Cardiac fibroblast (primary cell): Measurements from ENCODE around the gene TCF19.
"Not testable (repeated sequence)": the region's sequence is repeated elsewhere in the genome, so short reads cannot be mapped to it uniquely, and the experiment has no call there.

ENCODE experiments used
- DNase-seq, 2 donors: peaks; one replicate each; pipeline versions ENCODE4 v3.0.0 to v3.0.0-alpha.2; 2010; ENCODE audit warnings: low read depth in 2 of 2
- H3K4me3 ChIP-seq, 2 donors: replicated peaks in 1 of 2; 1 replicate in 1 of 2; 2 replicates in 1 of 2; pipeline ENCODE4 v1.5.1; 2011; ENCODE audit warnings: low read depth in 2 of 2, low read length in 2 of 2, mild to moderate bottlenecking in 2 of 2, moderate library complexity in 1 of 2
- TF ChIP-seq, protein P1 (sequence below): IDR thresholded peaks from one replicate; pipeline ENCODE4 v1.5.1; 2011; ENCODE audit warnings: low read depth, mild to moderate bottlenecking, low read length, inconsistent platforms

Gene TCF19

DNA sequence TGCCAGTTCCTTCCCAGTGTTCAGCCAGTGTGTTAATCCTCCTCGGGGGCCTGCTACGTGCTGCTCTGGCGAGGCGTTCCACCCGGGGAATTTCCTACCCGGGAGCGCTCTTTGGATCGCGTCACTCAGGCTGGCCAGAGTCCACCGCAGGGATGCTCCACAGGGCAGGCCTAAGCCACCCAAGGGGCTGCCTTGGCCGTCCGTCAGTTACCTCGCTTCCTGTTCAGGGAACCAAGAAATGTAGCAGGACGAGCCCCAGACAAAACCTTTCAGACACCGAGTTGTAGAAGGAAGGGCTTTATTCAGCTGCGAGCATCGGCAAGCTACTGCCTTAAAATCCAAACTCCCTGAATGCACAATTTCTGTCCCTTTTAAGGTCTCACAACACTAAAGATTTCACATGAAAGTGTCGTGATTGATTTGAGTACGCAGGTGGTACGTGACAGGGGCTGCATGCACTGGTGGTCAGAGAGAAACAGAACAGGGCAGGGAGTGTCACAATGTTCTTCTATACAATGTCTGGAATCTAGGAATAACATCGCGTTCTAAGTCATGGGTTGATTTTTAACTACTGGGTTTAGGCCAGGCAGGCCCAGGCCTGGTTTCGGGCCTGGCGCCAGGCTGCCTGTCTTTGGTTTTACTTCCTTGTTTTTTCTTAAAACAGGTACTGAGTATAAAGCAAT lies 27.8 kb downstream of the TCF19 start:
- peak; percentile 24 to 81 for DNase-seq
- H3K4me3 ChIP-seq, result peak overlapping the region in 1 of 2 donors; percentile 44
- TF ChIP-seq, protein P1, sequence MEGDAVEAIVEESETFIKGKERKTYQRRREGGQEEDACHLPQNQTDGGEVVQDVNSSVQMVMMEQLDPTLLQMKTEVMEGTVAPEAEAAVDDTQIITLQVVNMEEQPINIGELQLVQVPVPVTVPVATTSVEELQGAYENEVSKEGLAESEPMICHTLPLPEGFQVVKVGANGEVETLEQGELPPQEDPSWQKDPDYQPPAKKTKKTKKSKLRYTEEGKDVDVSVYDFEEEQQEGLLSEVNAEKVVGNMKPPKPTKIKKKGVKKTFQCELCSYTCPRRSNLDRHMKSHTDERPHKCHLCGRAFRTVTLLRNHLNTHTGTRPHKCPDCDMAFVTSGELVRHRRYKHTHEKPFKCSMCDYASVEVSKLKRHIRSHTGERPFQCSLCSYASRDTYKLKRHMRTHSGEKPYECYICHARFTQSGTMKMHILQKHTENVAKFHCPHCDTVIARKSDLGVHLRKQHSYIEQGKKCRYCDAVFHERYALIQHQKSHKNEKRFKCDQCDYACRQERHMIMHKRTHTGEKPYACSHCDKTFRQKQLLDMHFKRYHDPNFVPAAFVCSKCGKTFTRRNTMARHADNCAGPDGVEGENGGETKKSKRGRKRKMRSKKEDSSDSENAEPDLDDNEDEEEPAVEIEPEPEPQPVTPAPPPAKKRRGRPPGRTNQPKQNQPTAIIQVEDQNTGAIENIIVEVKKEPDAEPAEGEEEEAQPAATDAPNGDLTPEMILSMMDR, result no peak

DNA sequence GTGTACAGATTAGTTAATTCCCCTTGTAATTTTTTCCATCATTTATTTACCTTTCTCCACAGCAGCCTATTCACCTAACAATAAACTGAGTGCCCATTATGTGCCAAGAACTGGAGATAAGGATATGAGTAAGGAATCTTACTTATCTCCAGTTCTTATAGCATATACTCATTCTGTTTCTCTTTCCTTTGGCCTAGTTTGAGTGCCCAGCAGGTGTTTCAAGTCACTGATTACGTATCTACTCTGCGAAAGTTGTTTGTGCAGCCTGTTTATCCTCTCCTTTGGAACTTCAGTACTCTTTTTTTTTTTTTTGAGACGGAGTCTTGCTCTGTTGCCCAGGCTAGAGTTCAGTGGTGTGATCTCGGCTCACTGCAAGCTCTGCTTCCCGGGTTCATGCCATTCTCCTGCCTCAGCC lies 29.4 kb downstream of the TCF19 start:
- TF ChIP-seq, protein P1, result no peak
- no peak overlapping the region for H3K4me3 ChIP-seq
- peak in 1 of 2 donors; percentile 7 for DNase-seq

DNA sequence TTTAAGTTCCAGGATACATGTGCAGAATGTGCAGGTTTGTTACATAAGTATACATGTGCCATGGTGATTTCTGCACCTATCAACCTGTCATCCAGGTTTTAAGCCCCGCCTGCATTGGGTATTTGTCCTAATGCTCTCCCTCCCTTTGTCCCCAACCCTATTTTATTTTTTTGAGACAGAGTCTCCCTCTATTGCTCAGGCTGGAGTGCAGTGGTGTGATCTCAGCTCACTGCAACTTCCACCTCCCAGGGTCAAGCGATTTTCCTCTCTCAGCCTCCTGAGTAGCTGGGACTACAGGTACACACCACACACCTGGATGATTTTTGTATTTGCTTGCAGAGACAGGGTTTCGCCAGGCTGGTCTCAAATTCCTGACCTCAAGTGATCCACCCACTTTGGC lies 30.8 kb downstream of the TCF19 start:
- H3K4me3 ChIP-seq, result not testable (repeated sequence)

DNA sequence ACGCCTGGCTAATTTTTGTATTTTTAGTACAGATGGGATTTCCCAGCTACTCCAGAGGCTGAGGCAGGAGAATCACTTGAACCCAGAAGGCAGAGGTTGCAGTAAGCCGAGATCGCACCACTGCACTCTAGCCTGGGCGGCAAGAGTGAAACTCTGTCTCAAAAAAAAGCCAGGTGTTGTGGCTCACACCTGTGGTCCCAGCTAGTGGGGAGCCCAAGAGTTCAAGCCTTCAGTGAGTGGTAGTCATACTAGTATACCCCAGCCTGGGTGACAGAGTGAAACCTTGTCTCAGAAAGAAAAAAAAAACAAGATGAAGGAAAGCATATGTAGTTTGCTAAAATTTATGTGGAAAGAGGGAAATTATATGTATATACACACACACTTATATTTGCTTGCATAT lies 32.1 kb downstream of the TCF19 start:
- no peak overlapping the region for H3K4me3 ChIP-seq
- DNase-seq, result no peak
- TF ChIP-seq, protein P1, result no peak

More for the DNA sequence above, 30.8 kb downstream of the TCF19 start:
- not testable (repeated sequence) for DNase-seq

DNA sequence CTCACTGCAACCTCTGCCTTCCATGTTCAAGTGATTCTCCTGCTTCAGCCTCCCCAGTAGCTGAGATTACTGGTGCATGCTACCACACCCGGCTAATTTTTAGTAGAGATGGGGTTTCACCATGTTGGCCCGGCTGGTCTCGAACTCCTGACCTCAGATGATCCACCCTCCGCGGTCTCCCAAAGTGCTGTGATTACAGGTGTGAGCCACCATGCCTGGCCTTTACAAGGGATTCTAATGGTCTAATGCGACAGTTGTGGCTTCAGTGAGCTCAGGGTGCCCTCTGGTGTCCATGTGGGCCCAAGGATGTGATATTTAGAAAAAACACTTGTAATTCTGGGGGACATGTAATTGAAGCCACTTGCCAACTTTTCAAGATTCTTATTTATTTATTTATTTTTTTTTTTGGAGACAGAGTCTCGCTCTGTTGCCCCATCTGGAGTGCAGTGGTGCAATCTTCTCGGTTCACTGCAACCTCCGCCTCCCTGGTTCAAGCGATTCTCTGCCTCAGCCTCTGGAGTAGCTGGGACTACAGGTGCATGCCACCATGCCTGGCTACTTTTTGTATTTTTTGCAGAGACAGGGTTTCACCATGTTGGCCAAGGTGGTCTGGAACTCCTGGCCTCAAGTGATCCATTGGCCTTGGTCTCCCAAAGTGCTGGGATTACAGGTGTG lies 34.2 kb downstream of the TCF19 start:
- TF ChIP-seq, protein P1, result peak; percentile 71
- DNase-seq, result peak; percentile 78 to 83

DNA sequence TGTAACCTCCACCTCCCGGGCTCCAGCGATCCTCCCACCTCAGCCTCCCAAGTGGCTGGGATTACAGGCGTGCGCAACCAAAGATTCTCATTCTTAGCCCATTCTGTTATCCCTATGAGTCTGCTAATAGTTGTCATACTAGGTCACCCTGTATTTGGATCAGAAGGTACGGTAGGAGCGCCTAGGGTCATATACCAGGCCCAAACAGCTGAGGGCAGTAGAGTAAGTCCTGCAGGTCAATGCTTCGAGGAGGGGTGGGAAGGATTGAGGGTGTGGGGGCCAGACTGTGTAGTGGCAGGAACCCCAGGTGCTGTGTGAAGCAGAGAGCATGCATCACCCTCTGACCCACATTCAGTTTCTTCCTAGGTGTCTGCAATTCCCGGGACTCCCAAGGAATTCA lies 34.8 kb downstream of the TCF19 start:
- H3K4me3 ChIP-seq, result no peak overlapping the region
- no peak for DNase-seq
- TF ChIP-seq, protein P1, result no peak

More for the DNA sequence above, 34.2 kb downstream of the TCF19 start:
- not testable (repeated sequence) for H3K4me3 ChIP-seq

DNA sequence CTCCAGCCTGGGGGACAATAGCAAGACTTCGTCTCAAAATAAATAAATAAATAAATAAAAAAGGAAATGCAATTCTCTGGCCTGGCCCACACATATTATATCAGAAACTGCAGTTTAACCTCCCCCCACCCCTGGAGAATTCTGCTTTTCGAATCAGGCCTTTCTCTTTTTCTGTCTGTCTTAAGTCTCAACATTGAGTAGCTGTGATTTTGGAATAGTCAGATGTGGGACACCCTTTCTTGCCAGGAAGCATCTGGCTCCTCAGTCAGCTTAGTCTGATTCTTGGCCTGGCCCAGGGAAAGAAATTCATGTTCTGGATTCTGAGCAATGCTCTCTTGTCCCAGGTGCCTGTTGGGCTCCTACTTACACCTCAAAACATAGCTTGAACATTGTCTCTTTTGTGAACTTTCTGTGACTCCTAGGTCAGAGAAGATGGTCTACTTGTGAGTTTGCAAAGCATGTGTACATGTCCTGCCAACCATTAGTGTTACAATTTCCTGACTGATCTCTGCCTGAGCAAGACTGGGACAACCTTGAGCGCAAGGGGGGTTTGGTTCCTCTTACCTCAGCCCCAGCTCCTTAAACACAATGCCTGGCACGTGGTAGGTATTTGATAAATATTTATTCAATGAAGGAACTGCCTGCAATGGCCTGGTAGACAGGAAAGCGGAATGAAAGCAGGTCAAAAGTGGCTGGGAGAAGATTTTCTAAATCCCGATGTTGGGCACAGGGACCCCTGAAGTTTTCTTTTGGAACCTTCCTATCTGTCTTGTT lies 35.9 kb downstream of the TCF19 start:
- no peak for DNase-seq
- no peak overlapping the region for H3K4me3 ChIP-seq
- TF ChIP-seq, protein P1, result no peak

DNA sequence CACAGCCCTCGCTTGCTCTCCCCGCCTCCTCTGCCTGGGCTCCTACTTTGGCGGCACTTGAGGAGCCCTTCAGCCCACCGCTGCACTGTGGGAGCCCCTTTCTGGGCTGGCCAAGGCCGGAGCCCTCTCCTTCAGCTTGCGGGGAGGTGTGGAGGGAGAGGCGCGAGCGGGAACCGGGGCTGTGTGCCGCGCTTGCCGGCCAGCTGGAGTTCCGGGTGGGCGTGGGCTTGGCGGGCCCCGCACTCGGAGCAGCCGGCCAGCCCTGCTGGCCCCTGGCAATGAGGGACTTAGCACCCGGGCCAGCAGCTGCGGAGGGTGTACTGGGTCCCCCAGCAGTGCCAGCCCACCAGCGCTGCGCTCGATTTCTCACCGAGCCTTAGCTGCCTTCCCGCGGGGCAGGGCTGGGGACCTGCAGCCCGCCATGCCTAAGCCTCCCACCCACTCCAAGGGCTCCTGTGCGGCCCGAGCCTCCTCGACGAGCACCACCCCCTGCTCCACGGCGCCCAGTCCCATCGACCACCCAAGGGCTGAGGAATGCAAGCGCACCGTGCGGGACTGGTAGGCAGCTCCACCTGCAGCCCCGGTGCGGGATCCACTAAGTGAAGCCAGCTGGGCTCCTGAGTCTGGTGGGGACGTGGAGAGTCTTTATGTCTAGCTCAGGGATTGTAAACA lies 37.1 kb downstream of the TCF19 start:
- DNase-seq, H3K4me3 ChIP-seq: not testable (repeated sequence)

DNA sequence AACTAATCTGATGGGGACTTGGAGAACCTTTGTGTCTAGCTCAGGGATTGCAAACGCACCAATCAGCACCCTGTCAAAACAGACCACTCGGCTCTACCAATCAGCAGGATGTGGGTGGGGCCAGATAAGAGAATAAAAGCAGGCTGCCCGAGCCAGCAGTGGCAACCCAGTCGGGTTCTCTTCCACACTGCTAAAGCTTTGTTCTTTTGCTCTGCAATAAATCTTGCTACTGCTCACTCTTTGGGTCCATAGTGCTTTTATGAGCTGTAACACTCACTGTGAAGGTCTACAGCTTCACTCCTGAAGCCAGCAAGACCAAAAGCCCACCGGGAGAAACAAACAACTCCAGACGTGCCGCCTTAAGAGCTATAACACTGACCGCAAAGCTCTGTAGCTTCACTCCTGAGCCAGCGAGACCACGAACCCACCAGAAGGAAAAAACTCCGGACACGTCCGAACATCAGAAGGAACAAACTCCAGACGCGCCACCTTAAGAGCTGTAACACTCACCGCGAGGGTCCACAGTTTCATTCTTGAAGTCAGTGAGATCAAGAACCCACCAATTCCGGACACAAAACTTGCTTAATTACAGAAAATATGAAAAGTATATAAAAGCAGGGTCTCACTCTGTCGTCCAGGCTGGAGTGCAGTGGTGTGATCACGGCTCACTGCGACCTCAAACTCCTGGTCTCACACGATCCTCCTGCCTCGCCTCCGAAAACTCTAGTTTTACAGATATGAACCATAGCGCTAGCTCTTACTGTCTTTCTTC lies 38.0 kb downstream of the TCF19 start:
- not testable (repeated sequence) for DNase-seq
- peak overlapping the region in 1 of 2 donors; percentile 76 for H3K4me3 ChIP-seq
